Activated CD4-positive, alpha-beta T cell treated with anti-CD3 and anti-CD28 coated beads, Interleukin-2, amount 50 U/mL, for 24 hours (primary cell): ENCODE measurements around the gene SGSM1.

Experiments
- DNase-seq, 2 donors: peaks; one replicate each; pipeline ENCODE4 v3.0.0-alpha.2; 2020; ENCODE audit warnings: low read depth in 1 of 2, low spot score in 1 of 2

Gene SGSM1

GRCh38 chr22:24973872-24974271 is 167.9 kb downstream of the SGSM1 start:
- DNase-seq: no peak

GRCh38 chr22:24975125-24975640 is 169.2 kb downstream of the SGSM1 start:
- no peak for DNase-seq

GRCh38 chr22:24975813-24976341 is 169.9 kb downstream of the SGSM1 start:
- DNase-seq: no peak

- no peak for DNase-seq
These were observed 170.6 kb downstream of the SGSM1 start for GRCh38 chr22:24976442-24977218.
